ENCODE data around the gene ENC1. TPM values are rescaled to one million over a fixed set of nuclear protein-coding genes. Genes with fewer than 3 reads are reported as not detected.

Gene ENC1
- total and polyA plus RNA-seq, 2 of the 4 experiments (the other 2 are of a cell fraction) = 25.6 to 70.8 TPM

DNA sequence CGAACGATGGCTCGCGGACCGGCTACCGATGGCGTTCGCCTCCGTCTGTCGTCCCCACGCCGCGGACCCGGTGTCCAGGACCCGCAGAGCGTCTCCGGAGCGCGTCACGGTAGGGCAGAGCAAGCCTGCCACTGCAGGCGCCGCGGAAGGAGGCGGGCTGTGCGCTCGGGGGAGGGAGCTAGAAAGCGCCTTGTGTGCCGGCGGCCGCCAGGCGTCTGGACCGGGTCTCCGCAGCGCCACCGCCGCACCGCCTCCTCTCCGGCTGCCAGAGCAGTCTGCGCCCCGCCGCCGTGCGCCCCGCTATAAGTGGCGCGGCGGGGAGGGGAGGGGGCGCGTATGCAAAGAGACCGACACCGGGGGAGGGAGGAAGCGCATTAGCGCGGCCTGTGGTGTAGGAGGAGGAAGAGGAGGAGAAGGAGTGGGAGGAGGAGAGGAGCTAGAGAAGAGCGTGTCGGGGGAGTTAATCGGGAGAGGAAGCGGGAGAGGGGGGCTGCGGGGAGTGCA is at the start of gene ENC1 (continued):
- TF ChIP-seq SMC3 (IDR thresholded peaks at IDR 0.05; ENCODE audit: low read depth, low read length) (0 out of 2 replicates have a peak, but pooled peaks have one; percentile 24), MAZ (IDR thresholded peaks at IDR 0.05; ENCODE audit: borderline replicate concordance, low read depth, low read length) (peak; percentile 41; the same call in 1 of the 2 replicates)
- TF ChIP-seq, protein P1, sequence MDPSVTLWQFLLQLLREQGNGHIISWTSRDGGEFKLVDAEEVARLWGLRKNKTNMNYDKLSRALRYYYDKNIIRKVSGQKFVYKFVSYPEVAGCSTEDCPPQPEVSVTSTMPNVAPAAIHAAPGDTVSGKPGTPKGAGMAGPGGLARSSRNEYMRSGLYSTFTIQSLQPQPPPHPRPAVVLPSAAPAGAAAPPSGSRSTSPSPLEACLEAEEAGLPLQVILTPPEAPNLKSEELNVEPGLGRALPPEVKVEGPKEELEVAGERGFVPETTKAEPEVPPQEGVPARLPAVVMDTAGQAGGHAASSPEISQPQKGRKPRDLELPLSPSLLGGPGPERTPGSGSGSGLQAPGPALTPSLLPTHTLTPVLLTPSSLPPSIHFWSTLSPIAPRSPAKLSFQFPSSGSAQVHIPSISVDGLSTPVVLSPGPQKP (IDR thresholded peaks at IDR 0.05; ENCODE audit: borderline replicate concordance, low read depth, low read length) = no peak

Measured in IMR-90 (cell line).